Mucosa of gallbladder (tissue), 1 donor: Measurements from ENCODE around the gene RHOV. TPM values are rescaled to one million over a fixed set of nuclear protein-coding genes. Genes with fewer than 3 reads are reported as not detected.

ENCODE experiments used
- DNase-seq: peaks from one replicate; pipeline ENCODE4 v3.0.0-alpha.2; 2020; ENCODE audit warnings: low spot score
- total RNA-seq: library from RNA; stranded (reverse); gene quantifications from one replicate; pipeline ENCODE4 v1.2.1, GENCODE V29; 2021
- donor health status: DM: no; HTN: no; CAD: no.

RHOV gene
- total RNA-seq, 1 donor from 2014 or later: 0.63 TPM

GRCh38 chr15:40904552-40905201, 30.6 kb upstream of the RHOV start:
- no peak for DNase-seq

DNA sequence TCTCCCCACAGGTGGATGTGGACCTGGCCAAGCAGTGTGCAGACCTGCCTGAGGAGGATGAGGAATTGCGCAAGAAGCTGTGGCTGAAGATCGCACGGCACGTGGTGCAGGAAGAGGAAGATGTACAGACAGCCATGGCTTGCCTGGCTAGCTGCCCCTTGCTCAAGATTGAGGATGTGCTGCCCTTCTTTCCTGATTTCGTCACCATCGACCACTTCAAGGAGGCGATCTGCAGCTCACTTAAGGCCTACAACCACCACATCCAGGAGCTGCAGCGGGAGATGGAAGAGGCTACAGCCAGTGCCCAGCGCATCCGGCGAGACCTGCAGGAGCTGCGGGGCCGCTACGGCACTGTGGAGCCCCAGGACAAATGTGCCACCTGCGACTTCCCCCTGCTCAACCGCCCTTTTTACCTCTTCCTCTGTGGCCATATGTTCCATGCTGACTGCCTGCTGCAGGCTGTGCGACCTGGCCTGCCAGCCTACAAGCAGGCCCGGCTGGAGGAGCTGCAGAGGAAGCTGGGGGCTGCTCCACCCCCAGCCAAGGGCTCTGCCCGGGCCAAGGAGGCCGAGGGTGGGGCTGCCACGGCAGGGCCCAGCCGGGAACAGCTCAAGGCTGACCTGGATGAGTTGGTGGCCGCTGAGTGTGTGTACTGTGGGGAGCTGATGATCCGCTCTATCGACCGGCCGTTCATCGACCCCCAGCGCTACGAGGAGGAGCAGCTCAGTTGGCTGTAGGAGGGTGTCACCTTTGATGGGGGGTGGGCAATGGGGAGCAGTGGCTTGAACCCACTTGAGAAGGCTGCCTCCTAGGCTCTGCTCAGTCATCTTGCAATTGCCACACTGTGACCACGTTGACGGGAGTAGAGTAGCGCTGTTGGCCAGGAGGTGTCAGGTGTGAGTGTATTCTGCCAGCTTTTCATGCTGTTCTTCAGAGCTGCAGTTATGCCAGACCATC, 28.8 kb upstream of the RHOV start:
- DNase-seq: peak; percentile 47

GRCh38 chr15:40901053-40901443, 27.0 kb upstream of the RHOV start:
- DNase-seq: no peak

GRCh38 chr15:40900256-40901052, 26.4 kb upstream of the RHOV start:
- DNase-seq: no peak

DNA sequence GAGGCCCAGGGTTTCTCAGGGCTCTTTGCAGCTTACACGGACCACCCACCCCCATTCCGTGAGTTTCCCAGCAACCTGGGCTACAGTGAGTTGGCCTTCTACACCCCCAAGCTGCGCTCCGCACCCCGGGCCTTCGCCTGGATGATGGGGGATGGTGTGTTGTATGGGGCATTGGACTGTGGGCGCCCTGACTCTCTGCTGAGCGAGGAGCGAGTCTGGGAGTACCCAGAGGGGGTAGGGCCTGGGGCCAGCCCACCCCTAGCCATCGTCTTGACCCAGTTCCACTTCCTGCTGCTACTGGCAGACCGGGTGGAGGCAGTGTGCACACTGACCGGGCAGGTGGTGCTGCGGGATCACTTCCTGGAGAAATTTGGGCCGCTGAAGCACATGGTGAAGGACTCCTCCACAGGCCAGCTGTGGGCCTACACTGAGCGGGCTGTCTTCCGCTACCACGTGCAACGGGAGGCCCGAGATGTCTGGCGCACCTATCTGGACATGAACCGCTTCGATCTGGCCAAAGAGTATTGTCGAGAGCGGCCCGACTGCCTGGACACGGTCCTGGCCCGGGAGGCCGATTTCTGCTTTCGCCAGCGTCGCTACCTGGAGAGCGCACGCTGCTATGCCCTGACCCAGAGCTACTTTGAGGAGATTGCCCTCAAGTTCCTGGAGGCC, 25.6 kb upstream of the RHOV start:
- DNase-seq: no peak

DNA sequence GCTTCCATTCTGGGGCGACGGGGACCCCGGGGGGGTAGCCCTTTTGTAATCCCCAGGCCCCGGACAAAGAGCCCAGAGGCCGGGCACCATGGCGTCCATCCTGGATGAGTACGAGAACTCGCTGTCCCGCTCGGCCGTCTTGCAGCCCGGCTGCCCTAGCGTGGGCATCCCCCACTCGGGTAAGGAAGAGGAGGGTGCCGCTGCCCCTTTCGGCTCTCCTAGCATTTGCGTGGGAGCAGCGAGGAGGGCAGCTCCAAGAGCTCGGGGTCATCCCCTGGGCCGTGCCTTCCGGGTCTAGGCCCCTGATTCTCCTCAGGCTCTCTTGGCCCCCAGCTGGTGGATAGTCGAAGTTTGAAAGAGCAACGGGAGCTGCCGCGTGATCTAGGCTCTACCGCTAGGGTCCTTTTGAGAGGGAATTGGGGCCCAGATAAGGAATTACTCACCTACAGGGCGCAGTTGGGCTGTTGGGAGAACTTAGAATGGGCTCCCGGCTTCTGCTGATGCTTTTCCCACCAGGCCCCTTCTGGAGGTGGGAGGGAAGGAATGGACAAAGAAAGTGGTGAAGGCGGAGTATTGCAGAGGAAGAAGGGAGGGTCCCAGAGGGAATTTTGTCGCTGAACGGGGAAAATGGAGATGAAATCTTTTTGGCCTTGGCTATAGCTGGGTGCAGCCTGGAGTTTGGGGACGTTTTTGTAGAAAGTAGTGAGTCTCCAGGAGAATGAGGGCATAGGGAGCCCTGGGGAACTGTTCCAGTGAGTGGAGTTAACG, 20.8 kb upstream of the RHOV start:
- peak; percentile 41 for DNase-seq

GRCh38 chr15:40893733-40894680, 20.0 kb upstream of the RHOV start, which contains the start of gene VPS18:
VPS18 (plus strand) TSS chr15:40894450; CDS start chr15:40894769, 319 bp downstream.
- DNase-seq: peak; percentile 99

DNA sequence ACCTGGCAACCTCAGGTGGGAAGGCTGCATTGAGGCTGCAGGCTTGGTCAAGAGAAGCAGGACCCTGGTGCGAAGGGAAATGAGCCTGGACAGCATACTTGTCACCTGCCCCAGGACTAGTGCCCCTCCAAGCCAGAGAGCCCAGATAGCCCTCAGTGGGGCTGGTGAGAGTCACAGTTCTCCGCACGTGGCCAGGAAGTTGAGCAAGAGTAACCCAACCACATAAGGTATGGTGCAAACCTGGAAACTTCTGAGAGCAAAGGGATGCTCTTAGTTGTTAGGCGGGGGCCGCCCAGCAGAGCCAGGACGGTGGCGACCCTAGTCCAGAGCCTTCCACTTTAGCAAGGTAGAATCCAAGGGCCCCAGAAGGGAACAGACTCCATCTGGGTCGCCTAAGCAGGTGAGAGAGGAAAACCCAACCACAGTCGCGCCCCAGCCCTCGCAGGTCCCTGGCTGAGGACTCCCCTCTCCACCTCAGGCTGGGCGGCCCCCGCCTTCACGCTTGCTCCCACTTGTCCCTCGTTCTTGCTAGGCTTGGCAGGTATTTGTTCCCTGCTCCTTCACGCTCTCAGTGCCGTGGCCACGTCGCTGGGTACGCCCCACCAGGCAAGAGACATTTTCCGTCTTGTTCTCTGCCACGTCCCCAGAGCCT, 19.1 kb upstream of the RHOV start:
- DNase-seq: no peak

DNA sequence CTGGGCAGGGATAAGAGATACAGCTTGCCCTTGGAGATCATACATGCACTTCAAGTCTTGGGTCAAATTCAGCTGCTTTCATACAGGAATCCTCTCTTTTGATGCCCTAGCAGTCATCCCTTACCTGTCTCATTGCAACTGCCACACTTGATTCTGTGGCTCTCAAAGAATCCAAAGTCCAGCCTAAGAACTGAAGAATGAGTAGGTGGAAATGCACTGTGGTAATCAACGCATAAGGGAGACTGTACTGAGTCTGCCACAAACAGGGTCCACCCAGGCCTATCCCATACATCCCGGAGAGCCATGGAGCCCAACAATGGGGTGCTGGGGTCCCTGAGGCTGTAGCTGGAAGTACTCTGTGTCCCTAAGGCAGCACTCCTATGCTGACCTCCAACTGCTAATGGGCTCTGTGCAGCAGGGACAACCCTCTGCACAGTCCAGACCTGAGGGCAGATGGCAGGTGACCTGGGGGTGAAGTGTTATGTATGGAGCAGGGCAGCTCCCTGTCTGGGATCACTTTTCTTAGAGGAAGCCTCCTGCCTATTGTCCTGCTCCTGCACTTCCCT, 18.5 kb upstream of the RHOV start:
- no peak for DNase-seq

DNA sequence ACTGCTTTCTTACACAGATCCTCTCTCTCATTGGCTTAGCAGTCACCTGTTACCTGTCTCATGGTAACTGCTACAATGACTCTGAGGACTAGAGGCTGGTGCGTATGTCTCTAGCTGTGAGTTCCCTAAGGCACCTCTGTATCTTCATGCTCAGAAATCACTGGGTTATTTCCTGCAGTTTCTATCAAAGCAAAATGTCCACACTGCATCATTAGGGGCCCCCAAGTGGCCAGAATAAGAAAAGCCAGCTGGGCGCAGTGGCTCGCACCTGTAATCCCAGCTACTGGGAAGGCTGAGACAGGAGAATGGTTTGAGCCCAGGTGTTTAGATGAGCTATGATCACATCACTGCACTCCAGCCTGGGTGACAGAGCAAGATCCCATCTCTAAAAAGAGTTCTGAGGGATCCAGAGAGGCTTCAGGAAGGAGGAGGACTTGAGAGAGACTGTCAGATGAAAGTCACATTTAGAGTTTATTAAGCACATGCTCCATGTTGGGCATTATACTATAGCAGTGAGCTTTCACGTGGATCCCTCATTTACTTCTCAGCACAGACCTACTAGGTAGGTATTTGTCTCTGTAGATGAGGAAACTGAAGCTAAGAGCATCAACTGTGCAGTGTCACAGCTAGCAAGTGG, 17.9 kb upstream of the RHOV start:
- peak; percentile 48 for DNase-seq

DNA sequence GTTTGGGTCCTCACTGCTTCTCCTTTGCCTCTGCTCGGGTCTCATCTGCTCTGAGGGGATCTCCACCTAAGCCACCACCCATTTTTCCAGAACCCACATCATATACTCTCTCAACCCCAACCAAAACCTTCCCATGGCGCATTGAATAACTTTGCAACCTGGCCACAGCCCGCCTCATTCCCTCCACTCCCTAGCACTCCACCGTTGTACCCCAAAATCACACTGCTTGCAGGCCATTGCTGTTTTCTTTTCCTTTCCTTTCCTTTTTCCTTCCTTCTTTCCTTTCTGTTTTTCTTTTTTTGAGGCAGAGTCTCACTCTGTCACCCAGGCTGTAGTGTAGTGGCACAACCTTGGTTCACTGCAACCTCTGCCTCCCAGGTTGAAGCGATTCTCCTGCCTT, 17.1 kb upstream of the RHOV start:
- no peak for DNase-seq

DNA sequence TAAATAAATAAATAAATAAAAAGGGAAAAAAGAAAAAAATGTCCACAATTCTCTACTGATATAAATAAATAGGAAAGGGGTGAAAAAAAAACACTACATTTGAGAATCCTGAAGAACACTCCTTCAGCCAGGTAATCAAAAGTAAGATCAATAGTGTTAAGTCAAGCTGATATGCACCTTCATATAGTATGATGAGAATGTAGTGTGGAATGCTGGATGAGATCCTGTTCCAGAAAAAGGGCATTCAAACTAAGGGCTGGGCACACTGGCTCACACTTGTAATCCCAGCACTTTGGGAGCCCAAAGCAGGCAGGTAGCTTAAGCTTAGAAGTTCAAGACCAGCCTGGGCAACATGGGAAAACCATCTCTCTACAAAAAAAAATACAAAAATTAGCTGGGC, 15.1 kb upstream of the RHOV start:
- DNase-seq: no peak

- no peak for DNase-seq
Measured at GRCh38 chr15:40886586-40886985, 12.6 kb upstream of the RHOV start.

- no peak for DNase-seq
Measured at GRCh38 chr15:40881351-40881750, 7.3 kb upstream of the RHOV start.

DNA sequence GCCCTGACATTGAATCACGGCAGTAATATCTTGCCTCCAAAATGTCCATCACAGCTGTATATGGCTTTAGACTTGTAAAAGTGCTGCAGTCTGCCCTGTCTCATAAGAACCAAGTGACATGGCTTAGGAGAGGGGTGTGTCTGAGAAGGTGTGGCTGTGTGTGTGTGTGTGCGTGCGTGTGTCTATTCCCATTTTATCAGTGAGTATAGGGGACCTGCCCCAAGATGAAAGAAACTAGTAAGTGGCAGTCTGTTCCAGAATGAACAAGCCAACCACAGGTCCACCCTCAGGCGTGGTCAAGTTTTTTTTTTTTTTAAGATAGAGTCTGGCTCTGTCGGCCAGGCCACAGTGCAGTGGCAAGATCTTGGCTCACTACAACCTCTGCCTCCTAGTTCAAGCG, 5.6 kb upstream of the RHOV start:
- no peak for DNase-seq

GRCh38 chr15:40878785-40879184, 4.8 kb upstream of the RHOV start:
- no peak for DNase-seq

DNA sequence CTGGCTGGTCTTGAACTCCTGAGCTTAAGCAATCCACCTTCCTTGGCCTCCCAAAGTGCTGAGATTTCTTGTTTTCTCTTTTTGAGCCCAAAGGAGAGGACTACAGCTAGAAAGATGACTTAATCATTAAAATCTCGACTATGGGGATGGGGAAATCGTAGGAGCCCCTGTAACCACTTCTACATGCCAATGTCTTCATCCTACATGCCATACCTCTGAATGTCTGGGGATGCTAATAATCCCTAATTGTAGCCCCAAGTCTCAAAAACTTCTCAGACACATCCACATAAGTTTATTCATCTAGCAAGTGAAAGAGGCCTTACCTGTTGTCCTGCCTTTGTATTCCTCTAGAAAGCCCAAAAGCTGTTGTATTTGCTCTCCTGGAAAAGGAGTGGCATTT, 3.7 kb upstream of the RHOV start:
- no peak for DNase-seq

- DNase-seq: no peak
Measured at GRCh38 chr15:40875991-40876730, 2.1 kb upstream of the RHOV start.
